ENCODE results near the gene AGTR1. TPM values are rescaled to one million over a fixed set of nuclear protein-coding genes. Genes with fewer than 3 reads are reported as not detected.
"Not testable (repeated sequence)": the region's sequence is repeated elsewhere in the genome, so short reads cannot be mapped to it uniquely, and the experiment has no call there.

The AGTR1 gene
- total RNA-seq, 1 donor from 2014 or later, result not detected

- peak; percentile 53 for DNase-seq (ENCODE audit: low read depth)
Measured at GRCh38 chr3:148758303-148758884, 60.7 kb downstream of the AGTR1 start.

- no peak for DNase-seq (ENCODE audit: low read depth)
Measured at GRCh38 chr3:148759430-148759829, 61.7 kb downstream of the AGTR1 start.

GRCh38 chr3:148763156-148763680 lies 65.5 kb downstream of the AGTR1 start:
- no peak for DNase-seq (ENCODE audit: low read depth)

- DNase-seq (ENCODE audit: low read depth), result no peak
Measured at GRCh38 chr3:148763986-148764935, 66.6 kb downstream of the AGTR1 start.

- no peak for DNase-seq (ENCODE audit: low read depth)
Measured at GRCh38 chr3:148772361-148772760, 74.7 kb downstream of the AGTR1 start.

- DNase-seq (ENCODE audit: low read depth), result no peak
Measured at GRCh38 chr3:148772835-148773234, 75.1 kb downstream of the AGTR1 start.

- no peak for DNase-seq (ENCODE audit: low read depth)
Measured at GRCh38 chr3:148773805-148774204, 76.1 kb downstream of the AGTR1 start.

- no peak for DNase-seq (ENCODE audit: low read depth)
Measured at GRCh38 chr3:148778926-148779325, 81.2 kb downstream of the AGTR1 start.

GRCh38 chr3:148785026-148785425 lies 87.3 kb downstream of the AGTR1 start:
- DNase-seq (ENCODE audit: low read depth), result not testable (repeated sequence)

- DNase-seq (ENCODE audit: low read depth), result not testable (repeated sequence)
Measured at GRCh38 chr3:148786159-148786558, 88.5 kb downstream of the AGTR1 start.

- DNase-seq (ENCODE audit: low read depth), result peak; percentile 34
Measured at GRCh38 chr3:148789146-148789545, 91.4 kb downstream of the AGTR1 start.

GRCh38 chr3:148789906-148790305 lies 92.2 kb downstream of the AGTR1 start:
- DNase-seq (ENCODE audit: low read depth), result no peak

GRCh38 chr3:148790370-148790769 lies 92.7 kb downstream of the AGTR1 start:
- no peak for DNase-seq (ENCODE audit: low read depth)

GRCh38 chr3:148790851-148791735 lies 93.4 kb downstream of the AGTR1 start:
- DNase-seq (ENCODE audit: low read depth), result peak; percentile 85

- no peak for DNase-seq (ENCODE audit: low read depth)
Measured at GRCh38 chr3:148791920-148792319, 94.2 kb downstream of the AGTR1 start.

- no peak for DNase-seq (ENCODE audit: low read depth)
Measured at GRCh38 chr3:148792516-148792915, 94.8 kb downstream of the AGTR1 start.

Other genes starting within 250 kb of the AGTR1 start
- not detected in 2 replicates for gene CPB1, start 129.9 kb downstream of the AGTR1 start, total RNA-seq
- not detected in 2 replicates for gene CPA3, start 167.4 kb downstream of the AGTR1 start, total RNA-seq

Data from renal cortical epithelial cell (primary cell).